OCI-LY1 (cell line): ENCODE results near the gene CHRNA9.

Experiments used
- H2AFZ ChIP-seq: fragments of 200-600 bp; sonication (generic), shearing (Covaris generic); 2 replicates; pipeline ENCODE4 v1.6.0; 2014; ENCODE audit warnings: antibody characterized with exemption, mild to moderate bottlenecking, low read length
- H3F3A ChIP-seq: fragments of 200-600 bp; sonication (generic), shearing (Covaris generic); 2 replicates; pipeline ENCODE4 v1.6.0; 2014; ENCODE audit warnings: mild to moderate bottlenecking, antibody characterized with exemption, low read length, moderate library complexity; ENCODE audit not compliant: insufficient read depth
- H3K27ac ChIP-seq: fragments of 200-600 bp; sonication (generic); 2 replicates; pipeline ENCODE4 v1.5.1; 2014; ENCODE audit warnings: low read length, mixed run types, mild to moderate bottlenecking, low read depth; ENCODE audit not compliant: poor library complexity, severe bottlenecking
- H3K27me3 ChIP-seq: fragments of 200-600 bp; sonication (generic); 2 replicates; pipeline ENCODE4 v1.6.0; 2014; ENCODE audit warnings: antibody characterized with exemption, mild to moderate bottlenecking, low read length, moderate library complexity; ENCODE audit not compliant: insufficient read depth
- H3K36me3 ChIP-seq: fragments of 200-600 bp; sonication (generic); 2 replicates; pipeline ENCODE4 v1.6.1; 2014; ENCODE audit warnings: mild to moderate bottlenecking, antibody characterized with exemption, low read length, moderate library complexity, mixed read lengths; ENCODE audit not compliant: insufficient read depth
- H3K4me1 ChIP-seq: fragments of 200-600 bp; sonication (generic); 2 replicates; pipeline ENCODE4 v1.5.1; 2014; ENCODE audit warnings: mild to moderate bottlenecking, low read length, moderate library complexity; ENCODE audit not compliant: insufficient read depth, severe bottlenecking
- H3K4me2 ChIP-seq: fragments of 200-600 bp; sonication (generic), shearing (Covaris generic); 2 replicates; pipeline ENCODE4 v1.6.1; 2014; ENCODE audit warnings: low read length
- H3K4me3 ChIP-seq: fragments of 200-600 bp; sonication (generic); 2 replicates; pipeline ENCODE4 v1.5.1; 2014; ENCODE audit warnings: low read length, low read depth, mild to moderate bottlenecking, mixed read lengths; ENCODE audit not compliant: poor library complexity, severe bottlenecking
- H3K79me2 ChIP-seq: fragments of 200-600 bp; shearing (Covaris generic); 2 replicates; pipeline ENCODE4 v1.6.1; 2016; ENCODE audit warnings: mixed run types, low read length, mixed read lengths; ENCODE audit not compliant: insufficient read depth
- H3K9ac ChIP-seq: fragments of 200-600 bp; sonication (generic), shearing (Covaris generic); 2 replicates; pipeline ENCODE4 v1.6.1; 2014; ENCODE audit warnings: mild to moderate bottlenecking, low read length, mixed read lengths
- H3K9me2 ChIP-seq: fragments of 200-600 bp; sonication (generic), shearing (Covaris generic); 2 replicates; pipeline ENCODE4 v1.6.1; 2014; ENCODE audit warnings: low read depth, mild to moderate bottlenecking, low read length, mixed read lengths
- H3K9me3 ChIP-seq: fragments of 200-600 bp; shearing (Covaris generic); 2 replicates; pipeline ENCODE4 v1.6.1; 2014; ENCODE audit warnings: low read length, mixed read lengths
- H4K20me1 ChIP-seq: fragments of 200-600 bp; sonication (generic), shearing (Covaris generic); 2 replicates; pipeline ENCODE4 v1.6.0; 2016; ENCODE audit warnings: mild to moderate bottlenecking, low read length; ENCODE audit not compliant: insufficient read depth
- CTCF ChIP-seq: fragments of 200-600 bp; sonication (generic), shearing (Covaris generic); IDR thresholded peaks from 2 replicates; pipeline ENCODE4 v1.5.1; 2017; ENCODE audit warnings: mild to moderate bottlenecking, antibody characterized with exemption, low read length, moderate library complexity, mixed read lengths
- EZH2 ChIP-seq: fragments of 200-600 bp; sonication (generic), shearing (Covaris generic); IDR thresholded peaks from 2 replicates; pipeline ENCODE4 v1.8.0; 2017; ENCODE audit warnings: borderline replicate concordance, mixed run types, mild to moderate bottlenecking, antibody characterized with exemption, low read length, moderate library complexity, mixed read lengths

CHRNA9 gene

DNA sequence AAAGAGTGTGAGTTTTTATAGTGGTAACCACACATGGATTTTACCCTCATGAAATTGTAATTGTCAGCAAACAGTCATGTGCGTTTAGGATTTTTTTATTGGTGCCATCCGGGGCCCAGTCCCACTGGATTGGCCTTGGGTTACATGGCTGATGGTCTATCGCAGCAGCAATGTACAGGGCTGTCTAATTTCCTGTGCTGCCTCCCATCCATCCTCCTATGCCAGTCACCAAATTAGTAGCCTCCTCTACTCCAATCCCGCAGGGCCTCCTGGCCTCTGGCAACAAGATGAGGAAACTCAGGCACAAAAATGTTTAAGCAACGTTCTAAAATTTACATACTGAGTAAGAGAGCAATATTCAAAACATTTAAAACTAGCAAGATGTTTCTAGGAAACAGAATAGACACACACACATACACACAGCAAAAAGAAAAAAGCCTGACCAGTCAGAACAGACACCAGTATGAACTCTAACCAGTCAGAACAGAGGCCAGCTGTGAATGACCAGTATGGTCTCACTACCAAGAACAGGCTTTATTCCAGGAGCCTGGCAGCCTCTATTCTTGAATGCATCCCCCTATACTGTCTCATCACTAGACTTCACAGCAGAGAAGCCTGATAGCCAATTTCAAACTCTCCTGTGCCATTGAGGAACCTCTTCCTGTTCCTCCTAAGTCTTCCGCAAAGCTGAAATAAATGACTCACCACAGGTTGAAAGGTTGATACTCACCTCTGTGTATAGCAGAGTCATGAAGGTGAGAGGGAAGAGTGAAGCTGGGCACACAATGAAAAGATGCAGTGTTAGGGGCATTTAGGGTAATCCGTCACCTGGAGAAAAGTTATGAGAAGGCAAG, 42.6 kb downstream of the CHRNA9 start:
- Histone ChIP-seq H3K9me3 (no peaks in the 10 kb centered on the region), H3K79me2 (no peaks in the 10 kb centered on the region), H3K4me3 (no peak overlapping the region), H3K4me1 (no peaks in the 10 kb centered on the region), H2AFZ (no peak overlapping the region), H3K36me3 (no peaks in the 10 kb centered on the region), H3K27ac (no peak overlapping the region), H3K4me2 (no peak overlapping the region), H3K27me3 (0 out of 2 replicates have a peak, but pooled peaks cover 8% of the 10 kb centered on the region), H3K9ac (no peak overlapping the region), H3F3A (no peaks in the 10 kb centered on the region), H4K20me1 (no peaks in the 10 kb centered on the region), H3K9me2 (no peaks in the 10 kb centered on the region)
- no peak for TF ChIP-seq EZH2
- no peak for TF ChIP-seq CTCF

DNA sequence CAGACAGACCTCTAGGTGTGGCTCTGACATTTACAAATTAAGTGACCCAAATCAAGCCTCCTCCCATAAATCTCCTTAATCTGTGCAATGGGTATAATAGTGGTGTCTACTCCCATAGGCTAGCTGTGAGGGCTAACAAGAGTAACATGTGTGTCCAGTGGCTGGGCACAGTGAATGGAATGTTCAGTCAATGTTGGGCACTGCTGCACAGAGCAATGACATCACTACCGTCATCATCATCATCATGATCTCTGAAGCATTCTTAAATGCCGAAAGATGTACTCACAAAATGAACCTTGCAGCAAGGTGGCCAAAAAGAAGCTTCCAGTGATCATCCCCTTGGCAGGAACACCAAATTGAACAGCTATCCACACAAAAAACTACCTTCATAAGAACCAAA, 43.5 kb downstream of the CHRNA9 start:
- Histone ChIP-seq H3K4me3 (no peak overlapping the region), H3K27ac (no peak overlapping the region), H3F3A (no peaks in the 10 kb centered on the region), H3K4me2 (no peak overlapping the region), H3K9me2 (no peaks in the 10 kb centered on the region), H3K4me1 (no peaks in the 10 kb centered on the region), H3K79me2 (no peaks in the 10 kb centered on the region), H2AFZ (no peak overlapping the region), H4K20me1 (no peaks in the 10 kb centered on the region), H3K9me3 (no peaks in the 10 kb centered on the region), H3K27me3 (0 out of 2 replicates have a peak, but pooled peaks cover 8% of the 10 kb centered on the region), H3K36me3 (no peaks in the 10 kb centered on the region), H3K9ac (no peak overlapping the region)
- no peak for TF ChIP-seq EZH2
- TF ChIP-seq CTCF, result no peak

GRCh38 chr4:40379248-40379647, 44.1 kb downstream of the CHRNA9 start:
- TF ChIP-seq CTCF (no peak), EZH2 (no peak)

More at GRCh38 chr4:40379248-40379647, 44.1 kb downstream of the CHRNA9 start:
- no peaks in the 10 kb centered on the region for H4K20me1 ChIP-seq
- H3K9me3 ChIP-seq, result no peaks in the 10 kb centered on the region
- H3K27ac ChIP-seq, result no peak overlapping the region
- no peaks in the 10 kb centered on the region for H3K4me1 ChIP-seq
- H3K36me3 ChIP-seq, result no peaks in the 10 kb centered on the region
- H3K27me3 ChIP-seq, result 0 out of 2 replicates have a peak, but pooled peaks cover 8% of the 10 kb centered on the region
- no peak overlapping the region for H3K4me3 ChIP-seq
- H3K79me2 ChIP-seq, result no peaks in the 10 kb centered on the region
- H3K9ac ChIP-seq, result no peak overlapping the region
- no peak overlapping the region for H2AFZ ChIP-seq
- no peaks in the 10 kb centered on the region for H3K9me2 ChIP-seq
- no peaks in the 10 kb centered on the region for H3F3A ChIP-seq
- H3K4me2 ChIP-seq, result no peak overlapping the region
